HT-29 (cell line): ENCODE data around the gene ABCC11. TPM values are rescaled to one million over a fixed set of nuclear protein-coding genes. Genes with fewer than 3 reads are reported as not detected.

Source experiments
- DNase-seq: peaks from one replicate; pipeline ENCODE4 v3.0.0-alpha.2; 2015; ENCODE audit warnings: low spot score
- total RNA-seq: library from RNA; depleted of rRNA; stranded (reverse); fragments of >200 nt; shearing (Covaris generic); gene quantifications from 2 replicates; pipeline ENCODE4 v1.2.3, GENCODE V29; 2014; rRNA removed

Gene ABCC11
- total RNA-seq, 1 experiment from 2014 or later = not detected

DNA sequence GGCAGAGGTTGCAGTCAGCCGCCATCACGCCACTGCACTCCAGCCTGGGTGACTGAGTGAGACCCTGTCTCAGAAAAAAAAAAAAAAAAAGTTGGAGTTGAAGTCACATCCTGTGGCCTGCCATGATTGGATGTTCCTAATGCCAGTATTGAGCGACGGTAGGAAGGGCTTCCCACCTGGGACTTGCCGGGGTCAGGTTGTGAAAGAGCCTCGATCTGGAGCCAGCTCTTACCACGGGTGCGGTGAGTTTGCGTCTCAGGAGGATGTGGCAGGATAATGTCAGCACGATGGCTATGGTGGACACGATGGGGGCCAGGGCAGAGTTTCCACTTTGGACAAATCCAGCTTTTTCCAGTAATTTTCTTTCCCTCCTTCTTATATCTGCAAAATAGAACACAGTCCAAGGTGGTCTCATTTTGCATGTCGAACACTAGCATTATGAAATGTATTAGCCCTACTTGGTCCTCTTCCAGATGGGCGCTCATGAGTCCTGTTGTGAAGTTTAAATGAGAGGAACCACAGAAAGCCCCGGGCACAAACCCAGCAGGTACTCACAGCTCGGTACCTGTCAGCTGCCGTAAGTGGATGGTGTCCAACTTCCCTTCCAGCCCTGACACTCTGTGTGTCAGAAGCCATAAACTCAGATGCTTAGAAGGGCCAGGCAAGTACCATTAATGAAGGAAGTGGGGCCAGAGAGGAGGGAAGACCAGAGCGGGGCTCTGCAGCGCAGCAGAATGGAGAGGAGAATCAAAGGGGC is 113.7 kb downstream of the ABCC11 start:
- no peak for DNase-seq

DNA sequence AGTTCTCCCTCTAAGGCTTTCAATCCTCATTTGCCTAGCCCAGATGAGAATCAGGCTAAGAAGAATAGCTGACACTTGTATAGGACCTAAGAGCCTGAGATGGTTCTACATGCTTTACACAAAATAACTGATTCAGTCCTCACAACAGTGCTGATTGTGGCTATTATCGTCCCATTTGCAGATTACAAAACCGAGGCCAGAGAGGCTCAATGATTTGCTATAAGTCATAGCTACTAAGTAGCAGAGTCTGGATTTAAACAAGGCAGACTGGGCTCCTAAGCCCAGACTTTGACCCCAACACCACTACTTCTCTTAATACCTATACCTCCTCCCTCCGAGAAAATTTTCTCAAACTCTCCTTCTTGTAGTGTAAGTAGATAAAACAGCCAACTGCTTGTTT is 114.6 kb downstream of the ABCC11 start:
- DNase-seq = no peak

DNA sequence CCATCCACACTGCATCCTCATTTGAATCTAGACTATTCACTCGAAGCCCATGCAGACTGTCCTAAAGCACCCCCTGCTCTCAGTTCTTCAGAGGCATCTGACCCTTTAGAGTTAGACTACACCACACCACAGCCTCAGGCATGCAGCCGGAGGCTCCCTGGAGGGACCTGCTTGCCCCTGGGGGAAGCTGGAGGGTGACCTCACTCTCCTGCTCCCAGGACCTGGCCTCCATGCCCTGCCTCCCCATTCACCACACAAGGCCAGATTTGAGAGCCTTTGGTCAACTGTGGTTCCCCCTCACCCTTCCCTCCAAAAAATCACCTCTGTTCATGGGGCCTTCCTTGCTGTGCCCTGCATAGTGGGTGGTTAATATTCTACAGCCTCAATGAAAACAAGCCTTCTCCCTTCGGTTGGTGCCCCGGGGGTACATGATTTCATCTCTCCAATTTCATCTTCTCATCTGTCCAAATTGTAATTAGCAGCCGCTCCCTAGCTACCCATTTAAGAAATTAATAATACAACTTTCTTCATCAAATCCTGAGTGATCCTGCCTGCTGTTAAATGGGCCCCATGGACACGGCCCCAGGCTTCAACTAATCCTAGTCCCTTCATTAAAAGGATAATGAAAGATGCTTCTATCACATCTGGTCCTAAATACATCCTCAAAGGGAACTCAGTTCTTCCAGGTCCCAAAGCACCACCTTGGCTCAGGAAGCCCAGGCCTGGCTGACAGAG is 116.0 kb downstream of the ABCC11 start:
- no peak for DNase-seq

DNA sequence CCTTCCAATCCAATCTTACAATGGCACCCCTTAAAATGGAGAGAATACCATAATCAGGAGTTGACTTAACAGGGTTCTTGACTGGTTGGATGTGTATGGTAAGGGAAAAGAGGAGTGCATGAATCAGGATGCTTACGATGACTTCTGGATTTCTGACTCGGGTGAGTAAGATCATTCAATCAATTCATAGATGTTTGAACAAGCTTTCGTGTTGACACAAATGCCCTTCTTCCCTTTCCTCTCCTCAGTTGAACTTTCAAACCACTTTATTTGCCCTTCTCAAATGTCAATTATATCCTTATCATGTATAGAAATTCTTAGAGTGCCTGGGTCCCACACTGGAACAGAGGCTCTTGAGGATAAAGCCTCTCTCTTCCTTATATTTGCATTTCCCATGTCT is 117.4 kb downstream of the ABCC11 start:
- DNase-seq = no peak

DNA sequence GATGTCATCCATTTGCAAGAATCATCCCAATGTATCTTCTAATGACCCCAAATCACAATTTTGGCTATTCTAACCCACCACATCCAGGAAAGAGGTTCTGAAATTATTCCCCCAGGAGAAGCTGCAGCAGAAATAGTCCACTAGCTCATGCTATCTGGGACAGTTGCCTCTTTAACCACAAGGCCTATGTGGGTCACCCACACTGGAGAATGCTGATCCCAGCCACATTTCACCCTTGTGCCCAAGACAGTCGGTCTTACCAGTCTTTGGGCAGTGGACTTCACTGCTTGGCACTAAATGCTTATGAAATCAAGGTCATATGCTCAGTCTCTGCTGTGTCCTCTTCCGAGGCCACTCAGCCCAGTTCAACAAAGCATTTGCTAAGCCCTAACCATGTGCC is 118.6 kb downstream of the ABCC11 start:
- no peak for DNase-seq

DNA sequence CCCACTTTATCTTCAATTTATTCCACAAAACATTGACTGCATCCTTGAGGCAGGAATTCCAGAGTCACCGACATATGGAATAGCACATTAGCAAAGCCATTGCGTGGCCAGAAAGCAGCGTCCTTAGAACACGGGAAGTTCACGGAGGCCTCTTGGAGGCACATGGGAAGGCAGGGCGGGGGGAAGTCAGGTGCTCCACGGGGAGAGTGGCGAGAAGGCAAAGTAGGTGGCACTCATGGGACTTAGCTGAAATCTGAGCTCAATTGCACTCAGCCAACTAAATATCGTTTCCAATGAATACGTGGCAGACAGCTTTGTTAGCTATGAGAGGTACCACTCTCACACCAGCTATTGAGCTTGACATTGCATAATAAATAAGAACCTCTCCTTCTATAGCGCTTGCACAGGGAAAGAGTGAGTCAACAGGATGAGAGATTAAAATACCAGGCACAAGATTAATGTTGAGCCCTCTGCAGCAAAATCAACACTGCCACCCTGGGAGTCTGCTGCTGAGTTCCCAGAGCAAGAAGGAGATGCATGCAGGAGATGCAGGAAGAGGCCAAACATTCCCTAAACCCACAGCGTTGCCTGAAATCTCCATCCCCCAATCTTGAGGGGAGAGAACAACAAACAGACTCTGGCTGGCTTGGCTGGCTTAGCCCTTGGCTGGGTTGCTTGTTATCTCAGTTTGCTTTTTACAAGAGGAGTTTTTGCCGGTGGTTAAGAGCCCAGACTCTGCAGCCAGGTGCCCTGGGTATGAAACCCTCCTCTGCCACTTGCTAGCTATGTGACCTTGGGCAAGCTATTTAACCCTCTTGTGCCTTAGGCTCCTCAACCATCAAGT is 120.3 kb downstream of the ABCC11 start:
- no peak for DNase-seq

DNA sequence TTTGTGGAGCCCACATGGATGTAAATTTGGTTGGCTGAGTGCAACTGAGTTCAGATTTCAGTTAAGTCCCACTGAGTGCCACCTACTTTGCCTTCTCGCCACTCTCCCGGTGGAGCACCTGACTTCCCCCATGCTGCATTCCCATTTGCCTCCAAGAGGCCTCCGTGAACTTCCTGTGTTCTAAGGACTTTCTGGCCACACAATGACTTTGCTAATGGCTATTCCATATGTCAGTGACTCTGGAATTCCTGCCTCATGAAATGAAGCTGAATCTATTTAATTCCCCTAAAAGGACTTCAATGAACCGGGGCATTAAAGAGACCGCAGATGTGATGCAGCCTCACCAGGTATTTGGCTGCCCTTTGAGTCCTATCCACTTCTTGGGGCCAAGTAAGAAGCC is 121.5 kb downstream of the ABCC11 start:
- DNase-seq = no peak

DNA sequence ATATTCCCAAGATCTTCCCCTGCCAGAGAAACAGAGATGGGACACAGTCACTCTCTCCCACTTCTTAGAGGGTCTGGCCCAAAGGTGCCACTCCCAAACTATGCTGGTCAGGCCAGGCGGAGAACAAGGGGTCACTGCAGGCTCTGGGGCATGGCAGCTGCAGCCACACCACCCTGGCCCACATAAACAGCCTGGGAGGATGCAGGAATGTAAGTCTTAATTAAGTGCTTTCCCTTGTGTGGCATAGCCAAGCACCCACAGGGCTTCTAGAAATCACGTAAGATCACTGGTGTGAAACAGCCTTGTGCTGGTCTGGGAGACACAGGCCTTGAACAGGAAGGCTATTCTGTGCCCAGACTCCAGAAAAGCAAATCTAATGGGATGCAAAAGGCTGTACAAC is 123.1 kb downstream of the ABCC11 start:
- DNase-seq = no peak

DNA sequence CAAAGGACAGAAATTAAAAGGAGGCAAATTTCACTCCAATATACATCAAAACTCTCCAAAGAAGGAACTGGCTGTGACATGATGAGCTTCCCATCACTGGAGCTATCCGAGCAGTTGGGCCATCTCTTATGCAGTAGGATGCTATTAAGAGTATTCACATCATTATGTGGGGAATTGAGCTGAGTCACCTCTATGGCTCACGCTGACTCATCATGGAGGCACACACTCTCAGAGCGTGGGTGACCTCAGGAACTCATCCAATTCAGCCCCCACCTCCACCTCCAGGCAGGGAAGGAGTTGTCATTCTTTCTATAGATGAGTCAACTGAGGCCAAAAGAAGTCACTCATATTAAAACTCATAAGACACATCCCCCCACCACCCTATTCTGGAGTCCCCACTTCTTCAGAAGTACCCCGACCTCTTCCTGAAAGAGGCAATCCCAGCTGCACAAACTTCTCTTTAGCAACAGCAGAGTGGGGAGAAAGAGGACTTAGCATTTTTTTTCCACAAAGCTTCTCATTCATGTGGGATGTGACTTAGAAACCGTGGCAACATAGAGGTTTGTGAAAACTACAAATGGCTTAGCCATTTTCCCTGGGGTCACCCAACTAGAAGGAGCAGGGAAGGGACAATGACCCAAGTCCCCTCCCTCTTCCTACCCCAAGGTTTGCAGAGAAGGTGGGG is 124.1 kb downstream of the ABCC11 start:
- DNase-seq = peak; percentile 7

DNA sequence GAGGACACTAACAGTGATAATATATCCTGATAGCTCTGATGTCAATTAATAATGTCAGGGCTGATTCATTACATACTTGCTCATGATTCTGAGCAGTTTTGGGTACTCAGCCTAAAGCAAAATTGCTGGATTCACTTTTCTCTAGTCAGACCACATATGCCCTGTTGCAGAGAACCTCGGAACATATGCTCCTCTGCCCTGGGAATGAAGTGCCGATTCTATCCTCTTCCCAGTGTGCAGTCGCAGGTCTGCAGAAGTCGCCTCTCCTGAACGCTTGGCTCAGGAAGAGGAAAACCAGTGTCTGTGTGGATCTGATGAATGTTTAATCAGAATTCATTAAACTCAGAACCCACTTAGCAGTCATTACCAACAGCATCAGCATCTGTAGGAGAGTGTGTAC is 126.1 kb downstream of the ABCC11 start:
- DNase-seq = no peak

DNA sequence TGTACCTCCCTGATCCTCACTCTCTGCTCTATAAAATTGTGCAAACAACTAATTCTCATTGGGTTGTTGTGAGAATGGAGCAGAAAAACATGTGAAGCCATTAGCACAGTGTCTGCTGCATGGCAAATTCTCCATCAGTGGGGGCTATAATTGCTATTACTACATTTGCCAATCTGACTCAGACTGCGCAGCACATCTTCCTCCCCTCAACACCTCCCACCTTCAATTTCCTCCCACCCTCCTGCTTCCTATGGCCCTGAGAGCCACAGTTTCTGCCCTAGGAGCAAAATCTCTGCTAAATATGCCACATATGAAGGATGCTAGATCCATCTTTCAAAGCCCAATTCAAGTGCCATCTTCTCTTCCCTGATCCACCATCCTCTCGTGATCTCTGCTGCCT is 128.5 kb downstream of the ABCC11 start:
- no peak for DNase-seq

DNA sequence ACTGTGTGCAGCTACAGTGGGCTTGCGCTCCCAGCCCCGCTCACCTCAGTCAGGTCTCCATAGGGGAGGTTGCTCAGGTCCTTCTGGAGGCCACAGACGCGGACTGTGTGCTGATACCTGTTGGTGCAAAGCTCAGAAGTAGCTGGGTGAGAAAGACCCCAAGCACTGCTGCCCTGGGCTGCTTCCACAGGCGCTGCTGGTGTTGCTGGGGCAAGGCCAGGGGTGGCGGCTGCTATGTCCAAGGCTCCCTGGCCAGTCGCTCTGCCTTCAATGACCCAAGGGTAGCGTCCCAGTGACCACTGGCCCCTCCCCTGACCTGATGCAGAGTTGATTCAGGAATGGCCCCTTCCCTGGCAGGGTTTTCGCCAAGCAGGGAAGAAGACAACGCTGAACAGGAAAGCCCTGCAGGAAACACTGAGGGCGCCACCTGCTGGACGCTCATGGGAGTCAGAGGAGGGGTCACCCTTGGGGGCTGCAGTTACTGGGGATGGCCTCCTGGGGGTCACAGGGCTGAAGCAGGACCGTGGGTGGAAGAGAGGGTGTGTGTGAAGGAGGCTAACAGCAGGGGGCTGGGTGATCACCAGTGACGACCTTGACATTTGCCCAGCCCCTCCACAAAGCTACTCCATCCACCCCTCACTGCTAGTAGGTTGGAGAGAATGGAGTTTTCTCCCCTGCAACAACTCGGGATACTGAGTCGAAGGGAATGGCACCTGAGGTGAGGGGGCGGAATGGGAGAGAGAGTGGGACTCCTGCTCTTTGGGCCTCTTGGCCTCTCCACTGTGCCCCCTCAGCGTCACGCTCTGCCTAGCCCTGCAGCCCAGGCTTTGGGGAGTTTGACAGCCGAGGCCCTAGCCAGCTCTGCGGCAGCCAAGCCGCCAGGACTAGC is 129.9 kb downstream of the ABCC11 start:
- peak; percentile 75 for DNase-seq

Other genes starting within 250 kb of the ABCC11 start
- gene ABCC12, start 91.5 kb downstream of the ABCC11 start, total RNA-seq = not detected in 2 replicates
- 22.2 and 22.4 TPM in 2 replicates for gene LONP2, start 3.2 kb downstream of the ABCC11 start, total RNA-seq
- 23.7 and 24.8 TPM in 2 replicates for gene SIAH1, start 137.9 kb upstream of the ABCC11 start, total RNA-seq